Measurements from ENCODE around the gene EN1.

EN1 gene

DNA sequence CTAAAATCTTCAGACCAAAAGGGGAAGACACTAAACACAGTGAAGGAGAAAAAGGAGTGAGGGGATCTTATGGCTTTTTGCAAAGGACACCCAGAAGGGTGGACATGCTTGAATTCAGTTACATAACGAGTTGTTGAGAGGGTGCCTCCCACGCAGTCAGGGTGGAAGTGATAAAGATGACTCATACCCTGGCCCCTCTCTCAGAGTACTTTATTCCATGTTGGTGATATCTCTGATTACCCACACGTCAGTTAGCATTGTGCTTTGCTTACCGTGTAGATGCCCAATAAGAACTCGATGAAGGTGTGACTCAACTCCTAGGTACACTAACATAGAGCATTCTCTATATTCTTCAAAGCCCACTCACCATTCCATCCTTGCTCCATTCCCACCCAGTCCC, 44.4 kb downstream of the EN1 start:
- no peak for DNase-seq (ENCODE audit: low read depth)
- H3K4me3 ChIP-seq (ENCODE audit: low read depth, low read length) = no peak overlapping the region
- TF ChIP-seq, protein P1, sequence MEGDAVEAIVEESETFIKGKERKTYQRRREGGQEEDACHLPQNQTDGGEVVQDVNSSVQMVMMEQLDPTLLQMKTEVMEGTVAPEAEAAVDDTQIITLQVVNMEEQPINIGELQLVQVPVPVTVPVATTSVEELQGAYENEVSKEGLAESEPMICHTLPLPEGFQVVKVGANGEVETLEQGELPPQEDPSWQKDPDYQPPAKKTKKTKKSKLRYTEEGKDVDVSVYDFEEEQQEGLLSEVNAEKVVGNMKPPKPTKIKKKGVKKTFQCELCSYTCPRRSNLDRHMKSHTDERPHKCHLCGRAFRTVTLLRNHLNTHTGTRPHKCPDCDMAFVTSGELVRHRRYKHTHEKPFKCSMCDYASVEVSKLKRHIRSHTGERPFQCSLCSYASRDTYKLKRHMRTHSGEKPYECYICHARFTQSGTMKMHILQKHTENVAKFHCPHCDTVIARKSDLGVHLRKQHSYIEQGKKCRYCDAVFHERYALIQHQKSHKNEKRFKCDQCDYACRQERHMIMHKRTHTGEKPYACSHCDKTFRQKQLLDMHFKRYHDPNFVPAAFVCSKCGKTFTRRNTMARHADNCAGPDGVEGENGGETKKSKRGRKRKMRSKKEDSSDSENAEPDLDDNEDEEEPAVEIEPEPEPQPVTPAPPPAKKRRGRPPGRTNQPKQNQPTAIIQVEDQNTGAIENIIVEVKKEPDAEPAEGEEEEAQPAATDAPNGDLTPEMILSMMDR (conservative IDR thresholded peaks at IDR 0.05; ENCODE audit: low read depth, low read length) = no peak

DNA sequence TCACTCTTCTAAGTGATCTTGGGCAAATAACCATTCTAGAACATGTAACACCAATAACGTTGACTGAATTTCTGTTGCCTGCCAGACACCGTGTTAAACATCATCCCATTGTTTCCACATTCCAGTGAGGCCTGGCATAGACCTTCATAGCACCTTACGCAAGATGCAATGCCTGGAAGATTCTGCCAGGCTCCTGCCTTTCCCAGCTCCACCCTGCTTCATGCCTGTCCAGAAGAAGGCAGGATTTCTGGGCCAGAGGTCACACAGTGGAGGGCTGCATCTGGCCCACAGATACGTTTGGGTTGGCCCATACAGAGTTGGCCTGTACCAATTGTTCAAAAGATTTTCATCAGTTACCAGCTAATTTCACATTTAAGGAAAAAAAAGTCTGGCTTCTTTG, 46.3 kb downstream of the EN1 start:
- TF ChIP-seq, protein P1 (conservative IDR thresholded peaks at IDR 0.05; ENCODE audit: low read depth, low read length) = no peak
- DNase-seq (ENCODE audit: low read depth) = no peak
- H3K4me3 ChIP-seq (ENCODE audit: low read depth, low read length) = no peak overlapping the region

DNA sequence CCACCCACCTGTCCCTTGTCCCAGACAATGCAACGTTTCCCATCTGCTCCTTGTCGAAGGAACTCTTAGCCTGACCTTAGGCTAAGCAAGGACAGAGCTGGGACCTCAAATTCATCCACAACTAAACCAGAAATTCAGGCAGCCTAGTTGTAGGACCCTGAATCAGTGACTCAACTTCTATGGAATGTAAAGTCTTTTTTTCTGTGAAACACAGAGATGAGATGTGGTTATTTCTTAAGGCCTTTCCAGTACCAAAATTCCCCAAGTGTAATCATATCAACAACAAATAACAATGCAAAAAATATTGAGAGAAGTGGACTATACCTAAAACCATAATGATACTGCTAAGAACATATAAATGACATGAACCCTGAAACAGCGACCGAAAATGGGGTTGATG, 46.7 kb downstream of the EN1 start:
- DNase-seq (ENCODE audit: low read depth) = peak; percentile 11
- TF ChIP-seq, protein P1 (conservative IDR thresholded peaks at IDR 0.05; ENCODE audit: low read depth, low read length) = no peak
- H3K4me3 ChIP-seq (ENCODE audit: low read depth, low read length) = no peak overlapping the region

DNA sequence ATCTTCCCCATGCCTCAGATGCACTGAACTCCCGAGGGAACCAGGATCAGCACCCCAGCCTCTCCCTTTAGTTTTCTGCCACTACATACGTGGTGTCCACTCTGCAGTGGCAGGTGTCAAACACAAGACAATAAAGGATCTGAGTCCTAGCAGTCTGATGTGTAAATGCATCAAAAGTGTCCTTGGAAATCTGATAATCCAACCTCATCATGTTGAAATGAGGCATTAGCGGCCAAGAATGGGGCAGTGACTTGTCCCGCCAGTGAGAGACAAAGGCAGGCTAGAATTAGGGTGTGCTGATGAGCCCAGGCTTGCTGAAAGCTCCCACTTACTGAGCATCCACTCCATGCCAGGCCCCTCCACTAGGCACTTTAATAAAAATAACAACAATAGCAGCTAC, 52.9 kb downstream of the EN1 start:
- TF ChIP-seq, protein P1 (conservative IDR thresholded peaks at IDR 0.05; ENCODE audit: low read depth, low read length) = no peak
- DNase-seq (ENCODE audit: low read depth) = no peak
- no peak overlapping the region for H3K4me3 ChIP-seq (ENCODE audit: low read depth, low read length)

All from choroid plexus epithelial cell (primary cell).